Islet of Langerhans (tissue), 1 donor: ENCODE measurements around the gene ACTBL2.

Source experiments
- FAIRE-seq: peaks from one replicate; lab custom pipeline; 2011; peaks lifted over from hg19 to GRCh38; lab: Jason Lieb, UNC

The ACTBL2 gene

DNA sequence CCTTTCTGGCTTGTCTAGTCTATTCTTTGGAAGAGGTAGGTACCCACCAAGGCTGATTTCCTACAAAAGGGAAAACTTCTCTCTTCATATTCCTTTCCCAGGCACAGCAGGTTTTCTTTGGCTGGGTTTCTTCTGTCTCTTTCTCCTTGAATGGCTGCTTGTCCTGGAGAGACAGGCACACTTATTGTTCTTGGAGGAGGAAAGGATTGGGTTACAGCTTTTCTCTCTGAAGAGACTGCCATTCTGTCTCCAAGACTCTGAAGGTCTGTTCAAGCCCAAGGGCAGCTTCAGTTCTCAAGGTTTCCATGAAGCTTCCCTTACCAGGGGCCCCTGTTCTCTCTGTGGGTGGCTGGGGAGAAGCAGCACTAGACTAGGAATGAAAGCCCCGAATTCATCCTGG is 33.9 kb downstream of the ACTBL2 start:
- no peak for FAIRE-seq

DNA sequence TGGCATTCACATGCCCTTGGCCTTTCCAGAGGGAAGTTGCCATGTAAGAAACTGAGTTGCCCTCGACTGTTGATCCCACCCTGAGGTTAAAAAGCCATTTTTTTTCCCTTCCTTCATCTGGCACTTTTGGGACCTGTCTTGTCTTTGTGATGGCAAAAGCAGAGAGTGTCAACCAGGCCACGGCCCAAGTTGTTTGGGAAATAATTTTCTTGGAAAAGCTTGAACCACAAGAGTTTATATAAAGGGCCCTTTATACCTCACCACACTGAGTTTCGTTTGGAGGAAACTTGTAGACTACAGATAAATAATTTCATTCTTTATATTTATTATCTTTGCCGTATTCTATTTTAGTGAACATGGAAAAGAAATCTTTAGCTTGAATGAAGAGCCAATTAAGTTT is 34.3 kb downstream of the ACTBL2 start:
- FAIRE-seq, result no peak

DNA sequence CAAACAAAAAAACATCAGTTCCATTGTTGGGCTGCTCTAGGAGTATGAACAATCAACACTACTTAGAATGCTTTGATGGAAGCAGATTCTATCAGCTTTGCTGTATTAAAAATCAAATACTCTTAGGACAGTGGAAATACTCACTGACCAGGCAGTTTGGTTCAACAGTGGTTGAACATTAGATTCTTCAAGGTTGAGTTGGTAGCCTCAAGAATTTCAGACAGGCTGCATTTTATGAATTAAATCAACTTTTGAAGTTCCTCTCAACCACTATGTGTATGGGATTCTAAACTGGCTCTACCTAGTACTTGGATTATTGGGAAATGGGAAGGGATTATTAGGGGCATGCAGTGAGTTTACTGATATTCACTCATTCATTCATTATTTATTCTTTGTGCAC is 35.0 kb downstream of the ACTBL2 start:
- no peak for FAIRE-seq

DNA sequence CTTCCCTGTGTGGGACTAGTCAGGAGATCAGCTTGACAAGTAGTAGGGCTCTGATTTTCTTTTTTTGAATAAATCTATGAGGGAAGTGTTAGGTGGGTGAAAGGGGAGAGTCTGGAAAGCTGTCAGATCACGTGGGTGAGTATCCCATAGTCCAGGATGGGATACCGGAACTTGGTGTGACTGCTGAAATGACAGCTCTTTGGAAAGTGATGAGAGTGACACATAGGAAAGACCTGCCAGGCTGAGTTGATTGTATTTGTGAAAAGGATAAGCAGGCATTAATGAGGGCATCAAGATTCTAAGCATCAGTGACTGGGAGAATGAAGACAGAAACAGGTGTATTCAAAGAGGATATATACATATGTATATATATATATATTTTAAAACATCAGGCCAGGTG is 35.6 kb downstream of the ACTBL2 start:
- FAIRE-seq, result no peak

DNA sequence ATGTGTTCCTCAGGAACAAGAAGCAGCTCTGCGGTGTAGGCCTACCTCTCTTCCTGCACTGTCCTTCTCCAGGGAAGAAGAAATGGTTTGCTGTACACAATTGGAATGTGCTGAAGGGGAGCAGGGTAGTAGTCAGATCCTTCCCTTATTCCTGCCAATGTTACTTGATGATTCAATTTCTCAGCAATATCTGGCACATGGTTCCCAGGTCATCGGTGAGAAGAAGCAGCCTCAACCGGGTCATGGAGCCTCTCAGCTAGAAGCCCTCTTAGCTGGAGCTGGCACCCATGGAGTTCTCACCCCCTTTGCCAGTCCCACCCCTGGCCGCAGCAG is 36.9 kb downstream of the ACTBL2 start:
- FAIRE-seq, result no peak

DNA sequence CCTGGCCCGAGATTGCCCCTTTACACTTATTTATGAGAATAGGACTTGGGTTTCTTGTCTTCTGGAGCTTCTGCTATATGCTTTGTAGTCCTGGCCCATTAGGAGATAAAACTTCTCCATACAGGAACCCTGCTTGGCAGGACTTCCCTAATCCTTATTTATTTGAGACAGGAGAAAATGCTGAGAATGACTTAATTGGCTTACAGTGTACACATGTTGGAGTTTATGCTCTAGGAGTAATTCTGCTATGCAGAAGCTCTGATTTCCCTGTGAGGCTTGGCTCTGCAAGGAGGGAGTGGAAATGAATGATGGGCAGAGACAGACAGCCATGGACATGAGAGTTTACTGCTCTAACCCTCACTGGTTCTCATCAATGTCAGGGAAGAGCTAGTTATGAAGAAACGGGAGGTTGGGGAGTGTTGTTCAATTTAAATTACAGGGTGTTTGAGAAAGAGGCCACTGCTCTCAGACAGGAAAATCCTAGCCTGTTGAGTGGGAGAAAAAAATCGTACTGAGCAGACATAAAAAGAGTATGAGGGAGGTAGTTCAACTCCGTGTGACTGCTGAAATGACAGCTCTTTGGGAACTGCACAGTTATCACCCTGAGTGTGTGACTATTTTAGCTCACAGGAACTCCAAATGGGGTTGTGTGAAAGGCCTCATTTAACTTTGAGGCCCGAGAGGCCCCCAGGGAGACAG is 37.5 kb downstream of the ACTBL2 start:
- no peak for FAIRE-seq

DNA sequence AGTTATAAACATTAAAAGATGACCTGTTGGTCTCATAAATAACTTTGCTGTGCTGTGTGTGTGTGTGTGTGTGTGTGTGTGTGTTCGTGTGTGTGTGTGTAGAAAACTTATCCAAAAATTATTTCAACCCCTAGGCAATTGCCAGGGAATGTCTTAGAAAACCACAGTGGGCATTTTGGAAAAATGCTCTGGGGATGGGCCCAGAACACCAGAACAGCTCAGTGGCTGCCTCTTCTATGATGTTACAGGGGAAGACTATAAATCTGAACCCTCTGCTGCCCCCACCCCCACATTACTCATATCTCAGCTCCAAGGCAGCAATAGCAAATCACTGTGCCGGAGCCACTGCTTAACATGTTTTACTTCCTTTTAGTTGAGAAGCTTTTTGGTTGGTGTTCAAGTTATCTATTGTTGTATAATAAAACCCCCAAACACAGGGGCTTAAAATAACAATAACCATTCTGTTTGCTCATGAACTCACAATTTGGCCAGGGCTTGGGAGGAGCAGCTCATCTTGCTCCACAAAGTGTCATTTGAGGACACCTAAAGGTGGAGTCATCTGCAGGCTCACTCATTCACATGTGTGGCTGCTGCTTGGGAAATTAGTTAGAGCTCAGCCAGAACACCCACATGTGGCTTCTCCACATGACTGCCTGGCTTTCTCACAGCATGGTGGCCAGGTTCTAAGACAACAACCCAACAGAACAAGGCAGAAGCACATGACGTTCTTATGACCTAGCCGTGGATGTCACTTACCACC is 40.4 kb downstream of the ACTBL2 start:
- no peak for FAIRE-seq

DNA sequence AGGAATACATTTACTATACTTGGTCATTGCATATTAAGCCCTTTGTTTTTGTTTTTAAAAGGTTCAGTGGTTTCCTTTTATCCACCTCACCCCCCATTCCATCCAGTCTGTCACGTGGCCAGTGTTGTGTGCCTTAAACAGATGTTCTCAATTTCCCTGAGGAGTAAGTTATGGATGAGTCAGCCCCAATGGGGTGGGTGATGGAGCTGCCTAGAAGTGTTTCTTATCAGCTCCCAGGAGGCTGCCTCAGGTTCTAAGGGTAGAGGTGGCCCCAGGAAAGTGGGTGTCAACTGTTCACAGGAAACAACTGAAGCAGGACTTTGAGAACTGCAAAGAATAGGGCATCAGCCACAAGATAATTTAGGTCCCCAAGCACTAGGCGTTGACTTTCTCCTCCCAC is 41.1 kb downstream of the ACTBL2 start:
- no peak for FAIRE-seq

DNA sequence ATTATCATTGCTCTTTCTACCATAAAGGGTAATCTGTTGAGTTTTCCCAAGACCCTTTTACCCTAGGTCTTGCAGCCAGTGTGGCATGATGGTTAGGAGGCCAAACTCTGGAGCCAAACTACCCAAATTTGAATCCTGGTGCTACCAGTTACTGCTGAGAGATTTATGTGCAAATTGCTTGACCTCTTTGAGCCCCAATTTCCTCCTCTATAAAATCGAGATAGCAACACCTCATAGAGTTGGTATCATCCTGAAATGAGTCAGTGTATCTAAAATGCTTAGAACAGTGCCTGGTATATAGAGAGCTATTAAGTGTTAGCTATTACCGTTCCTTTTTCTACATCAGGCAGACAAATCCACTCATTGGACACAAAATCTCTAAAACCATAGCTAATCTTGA is 43.0 kb downstream of the ACTBL2 start:
- no peak for FAIRE-seq

DNA sequence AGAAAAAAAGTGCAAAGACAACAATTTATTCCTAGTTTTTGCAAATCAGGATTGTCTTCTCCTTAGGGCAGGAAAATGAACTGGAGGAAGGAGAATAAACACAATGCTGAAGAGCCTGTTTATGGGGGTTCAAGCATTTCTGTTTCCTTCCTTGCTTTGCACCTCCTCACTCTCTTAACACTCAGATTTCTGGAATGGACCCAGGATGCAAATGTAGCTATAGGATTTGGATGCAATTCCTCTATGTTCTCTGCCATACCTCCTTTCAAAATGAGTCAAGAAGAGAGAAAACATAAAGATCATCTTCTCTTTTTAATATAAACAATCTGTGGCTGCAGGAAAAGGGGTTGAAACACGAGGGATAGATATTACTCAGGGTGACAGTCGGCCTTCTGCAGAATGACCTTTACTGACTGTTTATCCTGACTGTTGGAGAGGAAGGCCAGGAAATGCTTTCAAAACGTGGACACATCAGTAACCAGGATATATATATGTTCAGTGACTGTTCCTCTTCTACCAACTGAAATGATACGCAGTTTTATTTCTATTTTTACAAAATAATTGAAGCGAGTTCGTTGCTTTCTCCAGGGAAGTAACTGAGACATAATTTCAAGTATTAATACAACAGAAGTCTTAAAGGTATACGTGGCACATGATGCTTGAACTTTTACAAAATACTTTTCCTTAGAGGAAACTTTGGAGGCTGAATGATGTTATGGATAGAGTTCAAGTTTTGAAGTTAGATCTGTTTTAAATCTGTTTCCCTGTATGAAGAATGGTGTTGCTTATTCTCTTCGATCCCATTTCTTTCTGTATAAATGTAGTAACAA is 44.4 kb downstream of the ACTBL2 start:
- FAIRE-seq, result no peak

DNA sequence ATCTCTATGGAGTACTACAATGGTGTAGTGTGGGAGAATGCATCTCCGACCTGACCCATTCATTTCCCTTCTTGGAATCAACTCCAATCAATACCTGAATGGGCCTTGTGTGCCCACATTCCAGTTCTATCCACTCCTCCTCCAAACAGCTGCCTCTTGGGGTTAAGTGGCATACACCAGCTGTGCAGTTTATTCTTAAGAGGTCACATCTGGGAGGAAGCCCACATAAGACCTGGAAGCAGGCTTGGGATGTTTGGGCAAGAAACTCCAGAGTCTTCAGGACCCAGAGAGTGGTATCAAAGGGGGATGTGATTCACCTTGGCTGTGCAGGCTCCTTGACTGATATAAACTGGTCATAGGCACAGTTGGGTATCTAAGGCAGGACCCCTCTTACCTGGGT is 46.0 kb downstream of the ACTBL2 start:
- no peak for FAIRE-seq

DNA sequence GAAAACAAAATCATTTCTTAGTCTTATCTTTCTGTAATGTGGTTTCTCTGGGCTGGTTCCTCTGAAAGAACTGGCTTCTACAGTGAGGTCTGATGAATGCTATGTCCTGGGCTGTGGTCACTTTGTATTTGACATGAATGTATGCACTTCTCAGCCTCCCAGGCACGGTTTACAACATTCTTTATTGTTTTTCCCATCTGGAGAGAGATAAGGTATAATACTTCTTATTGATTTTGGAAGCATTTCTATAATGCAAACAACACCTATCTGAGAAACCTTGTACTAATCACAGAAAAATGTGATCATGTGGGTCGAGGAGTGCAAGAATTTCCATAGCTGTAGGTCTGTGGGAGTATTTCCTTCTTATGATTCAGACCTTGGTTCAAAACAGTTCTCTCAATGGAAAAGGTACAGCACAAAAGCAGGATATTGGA is 46.9 kb downstream of the ACTBL2 start:
- FAIRE-seq, result no peak

DNA sequence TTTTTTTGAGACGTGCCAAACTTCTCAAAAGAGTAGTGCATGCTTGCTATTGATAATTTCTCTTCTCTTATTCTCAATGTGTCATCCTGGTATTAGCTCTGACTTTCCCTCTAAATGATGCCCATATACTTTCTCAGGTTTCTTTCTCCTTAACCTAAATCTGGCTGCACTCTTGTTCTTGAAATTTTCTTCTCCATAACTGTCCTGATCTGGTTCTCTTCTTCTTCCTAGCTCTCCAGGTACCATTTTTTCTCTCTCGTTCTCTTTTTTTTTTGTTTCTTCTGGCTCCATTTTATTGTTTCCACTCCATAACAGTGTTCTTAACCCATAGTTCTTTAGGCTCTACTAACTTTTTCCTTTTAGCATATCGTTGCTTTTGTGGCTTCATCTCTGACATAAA is 47.9 kb downstream of the ACTBL2 start:
- no peak for FAIRE-seq

DNA sequence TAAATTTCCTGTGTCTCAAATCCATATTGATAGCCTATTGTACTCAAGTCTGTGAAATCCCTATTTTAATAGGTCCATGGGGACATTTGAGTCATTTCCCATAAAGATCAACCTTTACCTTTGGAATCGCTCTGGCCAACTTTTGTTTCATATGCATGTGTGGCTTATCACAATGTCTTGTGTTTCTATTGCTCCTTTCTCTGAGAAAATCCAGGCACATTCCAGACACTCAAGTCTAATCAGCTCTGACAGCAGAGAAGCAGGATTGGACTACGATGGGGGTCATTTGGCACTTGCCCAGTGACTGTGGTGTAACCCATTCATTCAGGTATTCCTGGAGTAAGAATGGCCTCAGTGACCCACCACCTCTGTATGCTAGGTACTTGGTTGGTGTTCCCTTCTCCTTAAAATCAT is 48.4 kb downstream of the ACTBL2 start:
- FAIRE-seq, result no peak

DNA sequence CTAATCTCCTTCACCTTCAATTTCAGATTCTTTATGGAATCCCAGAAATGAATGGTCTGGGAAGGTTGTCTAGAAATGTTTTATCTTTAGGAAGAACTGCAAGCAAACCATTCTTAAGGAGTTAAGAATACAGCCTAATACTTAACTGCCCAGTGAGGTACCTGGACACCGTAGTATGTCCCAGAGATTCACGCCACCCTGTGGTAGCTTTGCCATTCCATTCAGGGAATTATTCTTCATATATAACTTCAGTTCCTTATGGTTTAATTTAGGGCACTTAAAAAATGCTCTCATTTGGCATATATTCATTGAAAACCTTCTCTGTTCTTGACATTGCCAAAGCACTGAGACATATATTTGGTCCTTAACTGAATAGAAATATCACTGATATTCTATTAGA is 49.7 kb downstream of the ACTBL2 start:
- no peak for FAIRE-seq

DNA sequence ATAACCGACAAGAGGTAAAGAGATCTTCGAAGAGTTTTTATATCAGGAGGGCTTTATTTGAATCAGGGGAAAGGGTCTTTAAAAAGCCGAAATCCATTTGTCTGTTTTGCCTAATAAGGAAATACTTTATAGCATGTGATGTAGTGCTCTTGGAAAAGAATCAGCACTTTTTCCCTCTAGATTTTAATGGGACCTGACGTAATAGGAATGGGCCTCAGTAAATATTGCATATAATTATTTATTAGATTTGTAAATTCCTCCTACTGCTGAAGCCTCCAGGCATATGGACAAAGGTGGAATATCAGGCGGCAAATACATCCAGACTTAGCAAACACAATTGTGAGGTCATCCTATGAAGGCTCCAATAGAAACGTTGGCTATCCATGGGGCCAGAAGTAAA is 50.9 kb downstream of the ACTBL2 start:
- FAIRE-seq, result no peak
